Neural cell (in vitro differentiated cells): Measurements from ENCODE around the gene ENTREP1. TPM values are rescaled to one million over a fixed set of nuclear protein-coding genes. Genes with fewer than 3 reads are reported as not detected.

Source experiments
- H2AFZ ChIP-seq: fragments of 200-600, 300-800 bp; sonication (generic), shearing (Covaris generic); 2 replicates; pipeline ENCODE4 v1.6.0; 2014; ENCODE audit warnings: low read depth, mild to moderate bottlenecking, antibody characterized with exemption, low read length, moderate library complexity
- H3F3A ChIP-seq: fragments of 200-600 bp; shearing (Covaris generic); 2 replicates; pipeline ENCODE4 v1.6.1; 2016; ENCODE audit warnings: mild to moderate bottlenecking, moderate library complexity, mixed read lengths, antibody characterized with exemption, low read length; ENCODE audit not compliant: insufficient read depth, poor library complexity, severe bottlenecking
- H3K27ac ChIP-seq: fragments of 200-600, 300-800 bp; sonication (generic), shearing (Covaris generic); 2 replicates; pipeline ENCODE4 v1.5.1; 2014; ENCODE audit warnings: mild to moderate bottlenecking, low read length, moderate library complexity
- H3K27me3 ChIP-seq: fragments of 300-800, 200-600 bp; sonication (generic), shearing (Covaris generic); 2 replicates; pipeline ENCODE4 v1.6.0; 2014; ENCODE audit warnings: mild to moderate bottlenecking, low read depth, low read length, moderate library complexity; ENCODE audit not compliant: insufficient read depth
- H3K36me3 ChIP-seq: fragments of 300-800, 200-600 bp; sonication (generic), shearing (Covaris generic); 2 replicates; pipeline ENCODE4 v1.5.1; 2014; ENCODE audit warnings: mild to moderate bottlenecking, antibody characterized with exemption, low read length, moderate library complexity; ENCODE audit not compliant: insufficient read depth
- H3K4me2 ChIP-seq: fragments of 300-800, 200-600 bp; sonication (generic), shearing (Covaris generic); 2 replicates; pipeline ENCODE4 v1.6.0; 2014; ENCODE audit warnings: mild to moderate bottlenecking, low read length
- H3K4me3 ChIP-seq: fragments of 300-800, 200-600 bp; sonication (generic), shearing (Covaris generic); 2 replicates; pipeline ENCODE4 v1.5.1; 2014; ENCODE audit warnings: mild to moderate bottlenecking, low read length, moderate library complexity
- H3K79me2 ChIP-seq: fragments of 200-600 bp; shearing (Covaris generic); replicated peaks from 2 replicates; pipeline ENCODE4 v1.6.0; 2014; ENCODE audit warnings: mild to moderate bottlenecking, low read length, moderate library complexity; ENCODE audit not compliant: insufficient read depth
- H3K9ac ChIP-seq: fragments of 300-800, 200-600 bp; sonication (generic), shearing (Covaris generic); 2 replicates; pipeline ENCODE4 v1.6.1; 2016; ENCODE audit warnings: mild to moderate bottlenecking, low read length, mixed read lengths
- H3K9me2 ChIP-seq: fragments of 200-600 bp; shearing (Covaris generic); 2 replicates; pipeline ENCODE4 v1.6.1; 2016; ENCODE audit warnings: mild to moderate bottlenecking, low read length, mixed read lengths; ENCODE audit not compliant: insufficient read depth
- H3K9me3 ChIP-seq: fragments of 200-600, 300-800 bp; sonication (generic), shearing (Covaris generic); 2 replicates; pipeline ENCODE4 v1.6.1; 2016; ENCODE audit warnings: mild to moderate bottlenecking, mixed run types, low read length, moderate library complexity, mixed read lengths
- H4K20me1 ChIP-seq: fragments of 200-600 bp; shearing (Covaris generic); 2 replicates; pipeline ENCODE4 v1.6.1; 2016; ENCODE audit warnings: mild to moderate bottlenecking, mixed run types; ENCODE audit not compliant: insufficient read depth
- CTCF ChIP-seq: fragments of 450-650 bp; IDR thresholded peaks from 2 replicates; pipeline ENCODE4 v1.5.1; 2014; ENCODE audit warnings: antibody characterized with exemption, mild to moderate bottlenecking, moderate library complexity; ENCODE audit not compliant: poor library complexity, severe bottlenecking
- EP300 ChIP-seq: fragments of 450-650 bp; conservative IDR thresholded peaks from 2 replicates; pipeline ENCODE4 v1.6.1; 2014; ENCODE audit warnings: antibody characterized with exemption, mild to moderate bottlenecking, moderate library complexity; ENCODE audit not compliant: poor library complexity, severe bottlenecking
- EZH2 ChIP-seq: fragments of 200-600, 300-800 bp; shearing (Covaris generic), sonication (generic); IDR thresholded peaks from 2 replicates; pipeline ENCODE4 v1.6.1; 2014; ENCODE audit warnings: antibody characterized with exemption, low read length, borderline replicate concordance, mild to moderate bottlenecking; ENCODE audit not compliant: insufficient read depth, poor library complexity, severe bottlenecking
- MXI1 ChIP-seq: fragments of 450-650 bp; conservative IDR thresholded peaks from 2 replicates; pipeline ENCODE4 v1.6.1; 2014; ENCODE audit warnings: antibody characterized with exemption, mild to moderate bottlenecking; ENCODE audit not compliant: poor library complexity, severe bottlenecking
- POLR2AphosphoS5 ChIP-seq: IDR thresholded peaks from 2 replicates; pipeline ENCODE4 v1.6.1; 2012
- RAD21 ChIP-seq: fragments of 450-650 bp; conservative IDR thresholded peaks from 2 replicates; pipeline ENCODE4 v1.6.1; 2014; ENCODE audit warnings: antibody characterized with exemption, mild to moderate bottlenecking, moderate library complexity
- REST ChIP-seq: IDR thresholded peaks from 2 replicates; pipeline ENCODE4 v1.6.1; 2012; ENCODE audit warnings: borderline replicate concordance
- SMC3 ChIP-seq: fragments of 450-650 bp; conservative IDR thresholded peaks from 2 replicates; pipeline ENCODE4 v1.6.1; 2014; ENCODE audit warnings: antibody characterized with exemption, mild to moderate bottlenecking, moderate library complexity; ENCODE audit not compliant: poor library complexity
- TAF1 ChIP-seq: IDR thresholded peaks from 2 replicates; pipeline ENCODE4 v1.6.1; 2012; ENCODE audit warnings: low read depth
- polyA plus RNA-seq: library from polyadenylated mRNA; depleted of rRNA; stranded (reverse); fragments of >200 nt; gene quantifications from 2 replicates; pipeline ENCODE4 v1.2.3, GENCODE V29; 2014

Gene ENTREP1
- polyA plus RNA-seq, 1 donor from 2014 or later: 2.0 TPM

GRCh38 chr9:69428017-69428785 is 103.2 kb downstream of the ENTREP1 start:
- TF ChIP-seq MXI1: no peak
- no peak for TF ChIP-seq CTCF
- no peak overlapping the region for H3K27ac ChIP-seq

GRCh38 chr9:69429281-69429680 is 104.3 kb downstream of the ENTREP1 start:
- Histone ChIP-seq H3K9me2 (no peaks in the 10 kb centered on the region), H3K4me3 (no peak overlapping the region), H3K9ac (no peak overlapping the region), H3K79me2 (no peaks in the 10 kb centered on the region), H3K4me2 (no peak overlapping the region), H3K27me3 (no peaks in the 10 kb centered on the region), H4K20me1 (no peaks in the 10 kb centered on the region), H3F3A (no peaks in the 10 kb centered on the region), H3K36me3 (peaks cover 25% of the 10 kb centered on the region), H3K27ac (no peak overlapping the region), H2AFZ (no peak overlapping the region), H3K9me3 (peaks cover 15% of the 10 kb centered on the region)
- TF ChIP-seq TAF1 (no peak), REST (no peak), MXI1 (no peak), SMC3 (no peak), CTCF (no peak), POLR2AphosphoS5 (no peak), EP300 (no peak), RAD21 (no peak), EZH2 (no peak)

More at GRCh38 chr9:69428017-69428785, 103.2 kb downstream of the ENTREP1 start:
- Histone ChIP-seq H3K27me3 (no peaks in the 10 kb centered on the region), H2AFZ (no peak overlapping the region), H3K36me3 (peaks cover 25% of the 10 kb centered on the region), H3K9me2 (no peaks in the 10 kb centered on the region), H3F3A (no peaks in the 10 kb centered on the region), H4K20me1 (no peaks in the 10 kb centered on the region), H3K9me3 (peaks cover 15% of the 10 kb centered on the region), H3K4me2 (no peak overlapping the region), H3K79me2 (no peaks in the 10 kb centered on the region), H3K4me3 (no peak overlapping the region), H3K9ac (no peak overlapping the region)
